Erythroblast (primary cell): Measurements from ENCODE around the gene KDM4C.

Experiments used
- DNase-seq, 2 experiments: peaks; one replicate each; lab custom pipeline; 2025; lab: John Stamatoyannopoulos, UW
- GATA1 ChIP-seq: IDR thresholded peaks from 2 replicates; pipeline ENCODE4 v1.6.1; 2011; ENCODE audit warnings: low read depth, mild to moderate bottlenecking, control low read depth, low read length, moderate library complexity
- POLR2A ChIP-seq: IDR thresholded peaks from 2 replicates; pipeline ENCODE4 v1.6.1; 2011; ENCODE audit warnings: mild to moderate bottlenecking, low read length

KDM4C gene

DNA sequence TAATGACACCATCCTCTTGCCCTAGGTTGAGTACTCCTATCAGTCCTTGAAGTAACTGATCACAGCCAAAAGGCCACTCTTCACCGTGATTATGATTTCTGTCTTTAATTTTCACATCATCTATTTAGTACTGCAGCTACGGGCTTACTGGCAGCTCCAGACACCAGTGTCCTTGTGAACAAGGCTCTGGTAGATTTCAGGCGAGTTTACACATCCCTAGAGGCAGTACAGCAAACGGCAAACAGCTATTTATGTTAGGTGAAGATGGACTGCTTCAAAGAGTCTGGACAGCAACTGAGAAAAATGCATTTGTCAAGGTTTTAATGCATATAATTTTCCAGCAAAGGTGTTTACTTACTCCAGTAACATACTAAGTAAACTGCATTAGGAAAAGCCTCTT, 396.9 kb downstream of the KDM4C start:
- TF ChIP-seq GATA1 (no peak), POLR2A (no peak)
- DNase-seq, result no peak

DNA sequence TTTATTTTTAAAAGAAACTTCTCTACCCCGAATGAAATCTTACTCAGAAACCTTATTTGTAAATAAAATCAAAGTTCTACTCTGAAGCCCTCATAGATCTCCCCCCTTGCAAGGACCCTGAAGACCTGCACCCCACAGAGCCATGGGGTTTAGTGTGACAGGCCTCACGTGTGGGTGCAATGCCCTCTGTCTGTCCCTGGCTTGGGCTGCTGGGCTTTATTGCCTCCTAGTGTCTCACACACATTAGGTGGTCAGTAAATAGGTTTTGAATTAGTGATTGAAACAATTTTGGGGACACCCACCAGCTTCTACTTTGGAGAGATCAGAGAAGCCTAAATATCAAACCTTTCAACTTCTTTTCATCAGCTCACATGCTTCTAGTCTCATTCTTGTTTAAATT, 403.7 kb downstream of the KDM4C start:
- TF ChIP-seq GATA1, result no peak
- no peak for TF ChIP-seq POLR2A
- no peak for DNase-seq

DNA sequence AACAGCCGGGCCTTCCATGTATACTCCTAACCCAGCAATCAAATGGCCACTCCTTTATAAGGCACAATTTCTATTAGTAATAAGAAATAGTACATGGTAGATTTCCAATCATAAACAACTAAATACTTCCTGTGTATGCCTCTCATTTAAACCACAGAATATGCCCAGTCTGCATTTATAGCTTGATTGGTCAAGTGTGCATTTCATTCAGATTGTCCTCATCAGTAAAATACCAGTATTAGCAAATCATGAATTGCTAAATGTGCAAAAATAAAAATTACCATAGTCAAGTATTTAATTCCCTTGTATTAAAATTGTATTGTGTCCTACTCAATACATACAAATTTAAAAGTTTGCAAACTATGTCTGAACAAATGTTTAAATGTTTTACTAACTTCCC, 406.2 kb downstream of the KDM4C start:
- DNase-seq, result no peak
- no peak for TF ChIP-seq POLR2A
- TF ChIP-seq GATA1, result no peak

DNA sequence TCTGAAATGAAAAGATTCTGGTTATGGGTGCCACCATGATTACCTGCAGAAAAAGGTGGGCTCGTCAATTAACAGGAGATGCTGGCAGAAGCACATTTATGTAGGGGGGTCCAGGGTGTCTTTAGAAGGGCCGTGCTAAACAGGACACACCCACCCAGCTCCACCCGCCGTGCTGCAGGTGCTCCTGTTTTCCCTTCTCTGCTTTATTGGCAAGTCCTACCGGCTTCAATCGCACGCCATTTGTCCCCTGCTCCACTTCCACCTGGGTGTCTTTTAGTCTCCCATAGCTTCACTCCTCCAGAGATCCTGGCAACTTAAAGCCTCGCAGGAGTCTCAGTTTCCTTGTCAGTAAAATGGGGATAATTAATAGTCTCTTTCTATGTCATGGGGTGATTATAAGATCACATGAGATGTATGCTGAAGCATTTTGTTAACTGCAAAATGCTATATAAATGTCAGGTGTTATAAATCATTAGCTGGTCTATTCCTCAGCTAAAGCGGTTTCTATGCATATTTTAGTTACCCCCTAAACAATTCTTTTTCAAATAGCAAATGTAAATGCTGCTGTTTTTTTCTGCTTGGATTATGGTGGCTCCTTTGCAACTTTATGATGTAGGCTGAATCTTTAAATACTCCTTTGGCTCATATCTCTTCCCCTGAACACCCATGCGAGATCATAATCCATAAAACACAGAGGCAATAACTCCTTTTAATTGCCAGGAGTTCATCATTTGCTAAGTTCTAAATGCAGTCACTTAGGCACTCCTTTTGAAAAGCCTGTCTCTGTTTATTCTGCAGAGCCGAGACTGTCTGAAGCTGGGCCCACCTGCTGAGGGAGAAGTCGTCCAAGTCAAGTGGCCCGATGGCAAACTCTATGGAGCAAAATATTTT, 406.9 kb downstream of the KDM4C start:
- TF ChIP-seq POLR2A (no peak), GATA1 (no peak)
- no peak for DNase-seq

DNA sequence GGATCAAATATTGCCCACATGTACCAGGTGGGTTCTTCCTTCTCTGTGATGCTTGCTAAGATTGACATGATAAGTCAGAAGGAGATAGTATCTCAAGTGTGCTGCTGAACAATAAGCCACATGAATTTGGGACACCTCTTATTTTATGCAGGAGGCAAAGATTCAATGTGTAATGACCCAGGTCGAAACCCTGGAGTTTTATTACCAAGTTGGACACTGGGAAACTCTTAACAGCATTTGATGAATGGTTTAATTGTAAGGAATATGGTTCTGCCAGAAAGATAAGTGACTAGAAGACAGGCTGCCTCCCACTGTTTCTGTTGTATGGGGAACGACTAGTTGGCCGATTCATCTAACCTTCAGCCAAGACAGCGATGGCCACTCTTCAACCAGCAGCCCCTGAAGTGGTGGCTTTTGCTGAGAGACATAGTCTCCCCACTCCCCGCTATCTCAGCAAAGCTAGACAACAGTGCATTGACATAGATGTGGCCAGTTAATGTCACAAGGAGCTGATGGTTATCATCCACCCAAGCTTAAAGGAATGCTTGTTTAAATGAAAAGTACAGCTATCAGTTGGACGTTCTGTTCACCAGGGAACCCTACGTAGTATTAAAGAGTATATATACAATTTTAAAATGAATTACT, 407.7 kb downstream of the KDM4C start:
- TF ChIP-seq POLR2A (no peak), GATA1 (no peak)
- DNase-seq, result peak; percentile 48 to 77

DNA sequence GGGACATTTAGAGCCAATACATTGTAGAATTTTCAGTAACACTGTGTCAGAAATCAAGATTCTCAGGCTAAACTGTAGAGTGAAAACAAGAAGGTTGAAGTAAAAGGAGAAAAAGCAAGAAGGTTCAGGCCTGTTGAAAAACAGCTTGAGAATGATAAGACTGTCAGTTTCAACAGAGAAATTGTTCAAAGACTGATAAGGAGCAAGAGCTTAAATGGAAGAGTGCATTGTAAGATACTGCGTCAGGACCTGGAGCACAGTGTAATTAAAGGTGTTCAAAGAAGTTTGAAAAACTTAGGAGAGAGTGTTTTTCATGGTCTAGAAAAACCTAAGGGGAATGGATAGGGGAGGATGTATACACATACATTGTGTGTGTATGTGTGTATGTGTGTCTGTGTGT, 408.3 kb downstream of the KDM4C start:
- TF ChIP-seq GATA1 (no peak), POLR2A (no peak)
- DNase-seq, result peak; percentile 63 to 88

DNA sequence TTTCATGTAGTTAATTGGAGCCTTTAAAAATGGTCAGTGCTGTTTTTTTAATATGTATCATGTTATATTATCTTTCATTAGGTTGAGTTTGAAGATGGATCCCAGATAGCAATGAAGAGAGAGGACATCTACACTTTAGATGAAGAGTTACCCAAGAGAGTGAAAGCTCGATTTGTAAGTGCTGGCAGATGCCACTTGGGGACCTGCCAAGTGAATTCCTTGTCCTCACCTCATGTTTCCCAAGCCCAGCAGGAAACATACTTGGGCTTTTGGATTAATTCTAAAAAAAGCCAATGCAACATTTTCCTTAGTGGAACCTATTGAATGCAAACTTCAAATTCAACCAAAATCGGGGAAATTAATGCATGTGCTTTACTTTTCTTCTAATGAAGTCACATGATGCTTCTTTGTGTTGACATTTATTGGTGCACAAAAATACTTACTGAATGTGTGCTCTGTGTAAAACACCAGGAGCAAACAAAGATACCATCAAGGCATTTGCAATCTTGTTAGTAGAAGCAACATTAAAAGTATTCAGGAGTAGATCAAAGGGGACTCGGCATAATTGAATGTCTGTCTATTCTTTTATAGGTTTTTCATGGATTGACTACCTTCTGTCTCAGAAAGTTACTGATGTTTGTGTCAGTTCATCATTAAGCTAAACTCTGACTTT, 412.1 kb downstream of the KDM4C start:
- DNase-seq, result no peak
- TF ChIP-seq GATA1 (no peak), POLR2A (no peak)

DNA sequence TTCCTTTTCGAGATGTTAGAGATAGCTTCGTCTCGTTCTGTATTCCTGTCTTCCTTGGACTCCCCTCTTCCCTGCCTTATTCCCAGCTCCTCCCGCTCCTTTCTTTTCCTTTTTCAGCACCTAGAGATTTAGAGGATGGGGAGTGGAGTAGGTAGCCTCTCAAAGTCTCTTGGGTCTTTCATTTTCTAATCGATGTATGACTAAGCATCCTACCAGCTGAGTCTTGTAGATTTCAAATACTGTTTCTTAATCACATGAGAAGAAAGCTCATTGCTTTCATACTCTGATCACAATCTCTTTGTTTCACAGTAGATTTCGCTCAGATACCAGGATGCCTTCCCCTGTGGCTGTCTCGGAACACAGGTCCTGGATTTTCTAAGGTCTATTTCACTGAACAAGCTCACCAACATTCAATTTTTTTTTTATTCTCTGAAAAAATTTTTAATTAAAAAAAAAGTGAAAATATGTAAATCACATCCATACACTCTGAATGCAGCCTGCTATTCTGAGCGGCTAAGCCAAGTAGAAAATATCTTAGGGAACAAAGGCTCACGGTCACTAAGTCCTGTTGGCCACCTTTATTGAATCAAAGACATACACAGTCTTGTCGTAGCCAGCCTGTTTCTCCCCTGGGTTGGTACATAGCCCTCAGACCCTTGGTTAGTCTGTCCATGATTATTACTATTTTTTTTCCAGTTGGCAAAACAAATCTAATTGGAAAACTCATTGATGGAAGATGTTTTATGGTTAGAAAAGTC, 413.8 kb downstream of the KDM4C start:
- TF ChIP-seq GATA1, result no peak
- no peak for TF ChIP-seq POLR2A
- peak in 1 of 2 experiments; percentile 9 for DNase-seq

DNA sequence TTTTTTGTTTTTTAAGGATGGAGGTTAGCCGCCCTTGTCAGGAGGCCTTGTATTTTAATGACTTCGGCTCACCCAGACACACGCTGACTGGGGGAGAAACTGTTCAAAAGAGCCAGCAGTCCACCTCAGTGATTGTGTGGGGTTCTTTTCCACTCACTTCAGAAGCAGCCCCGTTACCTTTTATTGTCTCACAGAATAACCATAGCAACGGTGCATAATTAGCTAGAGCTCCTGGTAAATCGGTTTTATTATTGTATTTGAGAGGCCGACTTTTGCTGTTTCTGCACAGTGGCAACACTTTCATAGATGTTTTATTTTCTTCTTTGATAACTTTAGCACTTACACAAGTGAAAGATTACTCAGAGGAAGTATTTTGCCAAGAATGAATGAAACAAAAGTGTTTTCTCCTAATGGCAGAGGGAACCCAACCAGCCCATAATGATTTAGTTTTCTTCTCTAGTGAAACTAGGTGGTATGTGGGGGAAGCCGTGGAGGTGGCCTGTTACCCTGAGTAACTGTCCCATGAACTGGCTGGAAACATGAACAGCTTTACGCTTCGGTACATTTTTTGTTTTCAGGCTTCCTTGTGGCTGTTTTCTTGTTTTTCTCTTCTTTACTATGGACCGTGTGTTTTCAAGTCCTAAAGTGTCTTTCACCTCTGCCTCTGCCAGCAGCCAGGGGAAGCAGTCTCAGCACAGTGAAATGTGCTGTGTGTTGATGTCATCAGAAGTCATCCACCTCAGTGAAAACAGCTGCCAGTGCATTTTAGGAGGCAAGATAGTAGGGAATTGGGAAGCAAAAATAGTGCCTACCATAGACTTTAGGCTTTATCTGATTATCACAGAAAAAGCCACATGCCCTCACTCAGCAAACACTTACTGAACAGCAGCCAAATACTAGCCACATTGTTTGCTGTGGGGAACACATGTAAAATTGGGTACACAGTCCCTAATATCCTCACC, 414.7 kb downstream of the KDM4C start:
- DNase-seq, result peak; percentile 44 to 60
- TF ChIP-seq POLR2A (no peak), GATA1 (no peak)

DNA sequence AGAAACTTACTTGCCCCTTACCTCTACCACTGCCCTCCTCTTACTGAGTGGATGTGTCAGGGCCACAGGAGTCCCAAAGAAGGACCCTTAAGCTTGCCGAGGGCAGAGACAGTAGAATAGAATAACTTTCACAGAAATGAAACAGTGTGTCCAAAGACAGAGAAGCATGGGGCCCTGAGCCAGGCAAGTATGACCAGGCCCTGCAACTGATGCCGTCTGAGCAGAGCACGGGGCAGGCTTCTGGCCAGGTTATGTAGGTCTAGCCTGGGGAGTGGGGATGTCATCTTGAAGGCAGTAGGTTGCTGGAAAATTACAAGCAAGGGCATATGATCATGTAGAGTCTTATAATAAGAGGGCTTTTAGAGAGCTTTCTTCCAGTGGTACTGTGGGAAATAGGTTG, 415.4 kb downstream of the KDM4C start:
- TF ChIP-seq GATA1, result no peak
- no peak for TF ChIP-seq POLR2A
- no peak for DNase-seq

DNA sequence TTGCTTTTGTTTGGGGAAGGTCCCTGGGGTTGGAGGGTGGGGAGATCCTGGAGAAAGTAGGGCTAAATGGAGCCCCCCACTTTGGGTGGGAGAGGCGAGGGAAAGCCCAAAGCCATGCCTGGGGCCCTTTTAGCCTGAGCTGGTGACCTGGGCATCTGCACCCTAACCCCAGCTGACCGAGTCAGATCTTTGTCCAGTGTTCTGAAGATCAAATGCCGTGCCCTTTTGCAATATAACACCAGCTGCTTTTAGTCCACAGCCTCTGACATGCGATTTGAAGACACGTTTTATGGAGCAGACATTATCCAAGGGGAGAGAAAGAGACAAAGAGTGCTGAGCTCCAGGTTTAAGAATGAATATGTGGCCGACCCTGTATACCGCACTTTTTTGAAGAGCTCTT, 416.5 kb downstream of the KDM4C start:
- TF ChIP-seq GATA1, result no peak
- DNase-seq, result no peak

DNA sequence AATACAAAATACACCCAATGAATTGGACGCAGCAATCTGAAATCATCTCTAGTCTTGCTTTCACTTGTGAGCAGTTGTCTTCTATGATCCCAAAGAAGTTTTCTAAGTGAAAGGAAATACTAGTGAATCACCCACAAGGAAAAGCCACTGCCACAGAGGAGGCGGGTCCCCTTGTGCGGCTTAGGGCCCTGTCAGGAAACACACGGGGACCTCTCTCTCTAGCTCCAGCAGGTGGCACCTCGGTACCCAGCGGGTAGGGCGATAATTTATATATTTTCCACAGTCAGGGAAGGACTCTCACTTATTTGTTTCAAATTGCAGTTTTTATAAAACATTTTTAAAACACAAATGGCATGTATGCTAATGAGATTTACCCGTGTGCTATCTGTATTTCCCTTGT, 417.1 kb downstream of the KDM4C start:
- no peak for DNase-seq
- no peak for TF ChIP-seq GATA1
- TF ChIP-seq POLR2A, result no peak
